GM18861 (cell line): ENCODE results near the gene DNAJC13.

Source experiments
- ATAC-seq: cut with Tn5 transposase; IDR thresholded peaks from one replicate; pipeline ENCODE4 v1.9.1; 2021; ENCODE audit not compliant: unreplicated experiment

Gene DNAJC13

DNA sequence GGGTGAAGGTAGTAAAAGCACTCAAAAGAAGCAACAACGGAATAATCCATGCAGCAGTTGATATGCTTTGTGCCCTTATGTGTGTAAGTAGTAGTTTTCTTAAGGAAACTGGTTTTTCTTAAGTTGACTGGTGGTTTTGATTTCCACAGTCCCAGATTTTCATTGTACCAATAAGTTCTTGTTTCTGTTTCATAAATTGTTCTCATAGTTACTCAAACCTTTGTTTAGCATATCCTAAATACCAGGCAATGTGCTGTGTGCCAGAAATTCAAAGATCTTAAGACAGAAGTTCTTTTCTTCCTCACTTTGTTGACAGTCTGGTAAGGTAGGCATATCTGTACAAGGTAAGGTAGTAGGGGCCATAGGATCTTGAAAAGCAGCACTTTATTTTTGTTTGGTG, 40.0 kb downstream of the DNAJC13 start:
- no peak for ATAC-seq

DNA sequence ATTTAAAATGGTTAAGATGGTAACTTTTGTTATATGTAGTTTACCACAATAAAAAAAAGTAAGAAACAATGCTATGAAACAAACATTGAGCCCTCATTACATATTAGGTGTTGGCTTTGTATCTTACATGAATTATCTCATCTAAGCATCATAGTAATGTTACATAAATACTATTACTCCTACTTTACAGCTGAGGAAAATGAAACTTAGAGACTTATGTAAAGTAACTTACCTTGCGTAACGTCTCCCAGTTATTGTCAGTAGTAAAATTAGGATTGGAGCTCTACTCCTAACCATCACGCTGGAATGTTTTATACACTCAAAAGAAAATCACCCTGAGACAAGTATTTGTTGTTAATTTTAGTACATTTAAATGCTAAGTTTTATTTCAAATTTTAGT, 42.2 kb downstream of the DNAJC13 start:
- no peak for ATAC-seq

DNA sequence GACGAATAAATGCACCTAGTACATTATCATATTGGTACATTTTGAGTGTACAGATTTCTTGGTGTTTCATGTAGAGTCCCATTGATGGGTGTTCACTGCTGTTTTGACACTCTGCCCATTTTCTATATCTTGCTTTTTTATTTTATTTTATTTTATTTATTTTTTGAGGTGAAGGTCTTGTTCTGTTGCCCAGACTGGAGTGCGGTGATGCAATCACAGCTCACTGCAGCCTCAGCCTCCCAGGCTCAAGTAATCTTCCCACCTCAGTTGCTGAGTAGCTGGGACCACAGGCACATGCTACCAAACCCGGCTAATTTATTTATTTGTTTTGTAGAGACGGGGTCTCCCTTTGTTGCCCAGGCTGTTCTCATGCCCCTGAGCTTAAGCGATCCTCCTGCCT, 44.2 kb downstream of the DNAJC13 start:
- ATAC-seq: no peak

DNA sequence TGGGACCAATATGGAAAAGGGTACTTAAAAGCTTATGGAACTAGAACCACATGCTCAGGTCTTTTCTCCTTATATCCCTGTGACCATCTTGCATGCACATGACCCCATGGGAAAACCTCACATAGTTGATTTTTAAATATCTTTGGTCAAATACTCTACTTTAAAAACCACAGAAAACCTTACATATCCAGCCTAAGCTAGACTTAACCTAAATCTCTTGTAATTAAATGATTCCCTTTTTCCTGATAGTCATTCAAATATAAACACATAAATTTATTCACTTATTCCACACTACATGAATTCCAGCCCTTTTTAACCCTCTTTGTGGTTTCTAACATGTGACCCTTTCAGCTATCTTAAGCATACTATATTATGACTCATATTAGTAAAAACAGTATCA, 46.8 kb downstream of the DNAJC13 start:
- ATAC-seq: no peak

DNA sequence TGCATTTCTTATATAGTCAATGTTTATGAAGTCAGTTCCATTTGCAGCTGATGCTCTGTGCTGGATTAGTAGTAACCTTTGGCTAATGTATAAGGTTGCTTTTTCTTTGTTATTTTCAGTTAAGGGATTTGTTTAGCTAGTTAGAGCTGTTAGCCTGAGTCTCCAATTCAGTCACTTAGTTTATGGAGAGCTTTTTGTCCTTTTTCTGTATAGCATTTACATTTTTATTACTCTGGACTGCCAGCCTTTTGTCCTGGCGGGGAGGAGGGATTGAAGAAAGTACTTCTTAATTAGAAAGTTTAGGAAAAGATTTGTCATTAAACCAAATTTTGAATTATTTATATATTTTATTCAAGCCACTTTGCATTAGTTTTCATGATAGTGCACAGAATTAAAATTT, 52.0 kb downstream of the DNAJC13 start:
- no peak for ATAC-seq

DNA sequence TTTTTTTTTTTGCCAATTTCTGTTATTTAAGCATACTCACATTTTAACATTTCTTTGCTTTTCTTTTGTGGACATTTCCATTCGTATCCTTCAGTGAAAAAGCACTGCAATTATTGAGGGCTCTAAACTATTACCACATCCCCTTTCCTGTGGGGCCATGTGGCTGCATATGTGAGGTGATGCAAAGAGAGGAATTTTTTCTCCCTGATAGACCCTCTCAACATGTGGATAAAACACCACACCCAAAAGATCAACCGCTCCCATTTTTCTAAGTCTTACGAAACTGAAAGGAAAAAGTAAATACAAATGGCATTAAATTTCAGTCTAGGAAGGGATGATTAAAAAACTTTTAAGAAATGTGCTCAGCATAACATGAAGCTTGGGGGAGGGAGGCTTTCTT, 68.8 kb downstream of the DNAJC13 start:
- ATAC-seq: no peak

DNA sequence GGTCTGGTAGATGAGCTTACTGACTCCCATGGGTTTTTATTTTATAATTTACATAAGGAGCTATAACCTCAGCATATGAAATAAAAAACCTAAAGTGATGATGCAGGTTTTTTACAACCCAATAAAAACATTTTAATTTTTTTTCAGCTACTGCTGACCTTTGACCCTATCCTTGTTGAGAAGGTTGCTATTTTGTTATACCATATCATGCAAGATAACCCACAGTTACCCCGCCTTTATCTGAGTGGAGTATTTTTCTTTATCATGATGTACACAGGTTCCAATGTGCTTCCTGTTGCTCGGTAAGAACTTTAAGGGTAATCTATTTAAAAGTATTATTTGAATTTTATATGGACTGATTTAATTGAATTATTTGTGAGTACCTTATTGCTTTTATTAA, 70.8 kb downstream of the DNAJC13 start:
- no peak for ATAC-seq

DNA sequence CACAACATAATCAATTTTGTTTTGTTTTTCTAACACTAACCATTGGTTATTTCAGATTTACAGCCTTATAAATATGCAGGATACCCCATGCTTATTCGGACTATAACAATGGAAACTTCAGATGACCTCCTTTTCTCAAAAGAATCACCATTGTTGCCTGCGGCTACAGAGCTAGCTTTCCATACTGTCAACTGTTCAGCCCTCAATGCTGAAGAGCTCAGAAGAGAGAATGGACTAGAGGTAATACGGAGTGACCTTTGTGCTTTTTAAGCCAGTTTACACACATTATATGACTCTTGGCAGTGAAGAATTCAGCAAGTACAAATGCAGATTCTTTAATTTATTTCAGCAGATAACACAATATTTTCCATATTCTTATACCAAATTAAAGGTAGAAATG, 81.8 kb downstream of the DNAJC13 start:
- ATAC-seq: no peak

DNA sequence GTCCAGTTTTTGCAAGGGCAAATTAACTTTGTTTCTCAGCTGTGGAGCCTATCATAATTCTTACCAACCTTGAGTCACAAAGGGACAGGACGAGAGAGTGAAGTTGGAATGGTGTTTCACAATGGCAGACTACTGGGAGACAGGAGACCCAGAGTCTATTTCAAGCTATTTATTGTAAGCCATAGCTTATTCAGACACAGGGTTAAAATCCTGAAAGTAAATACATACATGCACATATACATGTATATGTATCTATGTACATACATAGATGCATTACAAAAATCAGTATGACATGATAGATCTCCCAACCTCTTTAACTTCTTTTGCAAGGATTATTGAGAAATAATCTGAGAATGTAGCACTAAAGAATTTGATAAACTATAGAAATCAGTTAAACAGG, 86.3 kb downstream of the DNAJC13 start:
- no peak for ATAC-seq

DNA sequence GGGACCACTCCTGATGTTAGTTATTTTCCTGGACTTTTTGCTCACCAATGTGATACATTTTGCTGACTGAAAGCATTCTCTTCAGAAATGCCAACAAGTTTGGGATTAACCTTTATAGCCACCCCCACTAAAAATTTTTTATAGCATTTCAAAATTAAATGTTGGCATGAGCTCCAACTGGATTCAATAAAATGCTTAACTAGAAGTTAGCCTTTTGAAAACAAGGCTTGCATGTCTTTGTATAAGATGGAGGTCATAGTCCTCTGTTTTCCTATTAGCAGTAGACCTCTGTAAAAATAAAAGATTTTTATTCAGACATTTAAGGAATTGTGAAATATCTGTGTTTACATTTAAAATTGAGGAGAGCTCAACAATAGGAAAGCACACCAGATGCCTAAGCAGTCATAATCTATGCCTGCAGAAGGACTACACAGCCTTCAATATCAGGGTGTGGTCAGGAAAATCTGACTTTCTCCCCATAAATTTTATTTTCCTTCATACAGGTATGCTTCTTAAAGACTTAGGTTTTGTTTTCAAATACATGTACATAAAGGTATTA, 87.2 kb downstream of the DNAJC13 start:
- ATAC-seq: no peak

DNA sequence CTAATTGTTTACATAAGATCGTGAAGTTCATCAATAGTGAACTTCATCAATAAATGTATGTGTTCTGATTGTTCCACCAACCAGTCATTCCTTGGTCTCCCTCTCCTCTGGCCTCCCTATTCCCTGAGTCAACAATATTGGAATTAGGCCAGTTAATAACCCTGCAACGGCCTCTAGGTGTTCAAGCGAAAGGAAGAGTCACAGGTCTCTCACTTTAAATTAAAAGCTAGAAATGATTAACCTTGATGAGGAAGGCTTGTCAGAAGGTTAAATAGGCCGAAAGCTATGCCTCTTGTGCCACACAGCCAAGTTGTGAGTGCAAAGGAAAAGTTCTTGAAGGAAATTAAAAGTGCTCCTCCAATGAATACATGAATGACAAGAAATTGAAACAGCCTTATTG, 90.4 kb downstream of the DNAJC13 start:
- no peak for ATAC-seq

DNA sequence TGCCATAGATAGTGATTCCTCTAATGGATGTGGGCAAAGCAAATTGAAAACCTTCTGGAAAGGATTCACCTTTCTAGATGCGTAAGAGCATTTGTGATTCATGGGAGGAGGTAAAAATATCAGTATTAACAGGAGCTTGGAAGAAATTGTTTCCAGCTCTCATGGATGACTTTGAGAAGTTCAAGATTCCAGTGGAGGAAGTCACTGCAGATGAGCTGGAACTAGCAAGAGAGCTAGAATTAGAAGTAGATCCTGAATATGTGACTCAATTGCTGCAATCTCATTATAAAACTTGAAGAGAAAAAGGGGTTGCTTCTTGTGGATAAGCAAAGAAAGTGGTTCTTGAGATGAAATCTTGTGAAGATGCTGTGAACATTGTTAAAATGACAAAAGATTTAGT, 91.8 kb downstream of the DNAJC13 start:
- no peak for ATAC-seq

DNA sequence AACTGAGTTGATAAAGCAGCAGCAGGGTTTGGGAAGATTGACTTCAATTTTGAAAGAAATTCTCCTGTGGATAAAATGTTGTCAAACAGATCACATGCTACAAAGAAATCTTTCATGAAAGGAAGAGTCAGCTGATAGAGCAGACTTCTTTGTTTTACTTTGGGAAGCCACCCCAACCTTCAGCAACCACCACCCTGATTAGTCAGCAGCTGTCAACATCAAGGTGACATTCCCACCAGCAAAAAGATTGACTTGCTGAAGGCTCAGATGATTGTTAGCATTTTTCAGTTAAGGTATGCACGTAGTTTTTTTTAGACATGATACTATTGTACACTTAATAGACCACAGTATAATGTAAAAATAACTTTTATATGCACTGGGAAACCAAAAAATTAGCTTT, 92.2 kb downstream of the DNAJC13 start:
- no peak for ATAC-seq

DNA sequence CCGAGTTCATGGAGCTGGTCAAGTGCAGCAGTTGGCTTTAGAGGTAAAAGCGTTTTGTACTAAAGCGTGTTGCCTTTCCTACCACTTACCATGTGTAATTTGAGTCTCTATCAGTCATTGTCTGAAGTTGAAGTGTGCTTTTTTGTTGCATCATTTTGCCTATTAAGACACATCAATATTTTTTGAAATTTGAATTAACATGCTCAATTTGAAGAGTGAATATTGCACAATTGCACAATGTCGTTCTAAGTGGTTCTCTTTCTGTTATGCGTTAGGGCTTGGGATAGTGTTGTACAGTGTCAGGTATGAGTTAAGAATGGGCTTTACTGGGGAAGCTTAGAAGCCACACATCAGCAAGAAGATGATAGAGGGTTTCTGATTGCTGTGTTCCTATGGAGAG, 95.8 kb downstream of the DNAJC13 start:
- no peak for ATAC-seq

DNA sequence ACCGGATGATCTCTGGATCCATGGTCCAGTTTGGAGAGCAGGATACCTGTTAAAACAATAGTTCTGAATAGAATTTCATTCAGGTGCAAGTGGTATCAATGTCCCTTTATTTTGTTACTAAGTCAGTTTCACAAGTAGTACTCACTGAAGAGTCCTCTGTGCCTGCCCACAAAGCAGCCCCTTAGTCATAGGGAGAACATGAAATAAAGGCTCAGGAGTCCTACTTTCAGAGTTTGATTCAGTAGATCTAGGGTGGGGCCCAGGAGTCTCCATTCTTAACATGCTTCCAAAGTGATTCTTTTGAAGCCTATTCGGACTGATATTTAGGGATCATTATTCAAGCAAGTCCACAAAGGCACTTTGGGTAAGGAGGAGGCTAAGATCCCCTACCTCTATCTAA, 100.0 kb downstream of the DNAJC13 start:
- ATAC-seq: no peak

DNA sequence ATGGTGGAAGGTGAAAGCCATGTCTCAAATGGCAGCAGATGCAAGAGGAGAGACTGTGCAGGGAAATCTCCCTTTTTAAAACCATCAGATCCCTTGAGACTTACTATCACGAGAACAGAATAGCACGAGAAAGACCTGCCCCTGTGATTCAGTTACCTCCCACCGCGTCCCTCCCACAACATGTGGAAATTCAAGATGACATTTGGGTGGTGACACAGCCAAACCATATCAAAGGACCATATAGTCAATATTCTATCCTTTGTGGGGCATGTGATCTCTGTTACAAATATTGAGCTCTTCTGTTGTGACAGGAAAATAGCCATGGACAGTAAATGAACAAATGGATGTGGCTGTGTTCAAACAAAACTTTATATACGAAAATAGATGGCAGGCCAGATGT, 102.6 kb downstream of the DNAJC13 start:
- no peak for ATAC-seq

DNA sequence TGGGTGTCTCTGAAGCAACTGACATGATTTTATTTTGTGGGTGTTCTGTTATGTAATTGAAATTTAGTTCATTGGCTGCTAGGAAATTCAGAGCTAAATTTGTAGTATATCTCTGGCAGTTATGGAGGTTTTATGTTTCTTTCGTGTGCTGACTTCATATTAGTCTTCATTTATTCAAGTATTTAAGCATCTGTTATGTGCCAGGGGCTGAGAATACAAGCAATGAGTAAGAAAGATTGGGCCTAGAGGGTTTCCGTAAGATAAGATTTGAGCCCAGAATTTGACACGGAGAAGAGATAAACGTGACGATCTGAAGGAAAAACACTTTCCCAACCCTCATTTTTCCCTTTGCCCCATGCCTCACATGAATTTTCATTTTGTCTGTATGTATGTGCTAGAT, 104.6 kb downstream of the DNAJC13 start:
- no peak for ATAC-seq

DNA sequence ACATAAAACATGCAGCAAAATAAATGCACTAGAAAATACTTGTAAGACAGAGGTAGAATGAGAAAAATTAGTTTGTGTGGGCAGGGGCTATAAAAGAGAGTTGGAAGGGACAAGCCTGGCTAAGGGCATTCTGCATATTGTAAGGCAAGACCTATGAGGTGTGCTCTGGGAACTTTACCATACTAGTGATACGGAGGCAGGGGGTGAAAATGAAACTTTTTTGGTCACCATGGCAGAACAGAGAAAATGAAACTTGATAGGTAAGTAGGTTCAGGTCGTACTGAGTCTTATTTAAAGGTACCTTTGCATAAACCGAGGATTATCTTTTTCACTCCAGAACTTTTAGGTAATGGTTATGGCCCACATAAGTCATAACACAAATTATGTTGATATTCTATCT, 105.1 kb downstream of the DNAJC13 start:
- no peak for ATAC-seq

DNA sequence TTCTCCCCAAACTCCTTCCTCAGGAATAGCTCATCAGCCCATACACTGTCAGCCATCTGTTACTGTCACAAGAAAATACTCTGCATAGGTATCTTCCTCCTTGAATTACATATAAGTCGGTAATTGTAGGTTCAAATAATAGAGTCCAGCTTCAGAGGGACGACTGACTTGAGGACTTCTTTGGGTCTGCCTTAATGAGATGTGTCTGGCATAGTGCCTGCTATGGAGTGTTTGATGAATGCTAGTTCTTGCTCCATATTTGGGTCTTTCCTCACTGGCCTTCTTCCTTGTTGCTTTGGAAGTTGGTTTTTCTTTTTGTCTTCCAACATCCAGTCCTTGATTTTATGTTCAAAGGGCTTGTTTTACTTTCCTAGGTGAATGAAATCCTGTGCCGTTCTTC, 113.3 kb downstream of the DNAJC13 start:
- ATAC-seq: no peak

DNA sequence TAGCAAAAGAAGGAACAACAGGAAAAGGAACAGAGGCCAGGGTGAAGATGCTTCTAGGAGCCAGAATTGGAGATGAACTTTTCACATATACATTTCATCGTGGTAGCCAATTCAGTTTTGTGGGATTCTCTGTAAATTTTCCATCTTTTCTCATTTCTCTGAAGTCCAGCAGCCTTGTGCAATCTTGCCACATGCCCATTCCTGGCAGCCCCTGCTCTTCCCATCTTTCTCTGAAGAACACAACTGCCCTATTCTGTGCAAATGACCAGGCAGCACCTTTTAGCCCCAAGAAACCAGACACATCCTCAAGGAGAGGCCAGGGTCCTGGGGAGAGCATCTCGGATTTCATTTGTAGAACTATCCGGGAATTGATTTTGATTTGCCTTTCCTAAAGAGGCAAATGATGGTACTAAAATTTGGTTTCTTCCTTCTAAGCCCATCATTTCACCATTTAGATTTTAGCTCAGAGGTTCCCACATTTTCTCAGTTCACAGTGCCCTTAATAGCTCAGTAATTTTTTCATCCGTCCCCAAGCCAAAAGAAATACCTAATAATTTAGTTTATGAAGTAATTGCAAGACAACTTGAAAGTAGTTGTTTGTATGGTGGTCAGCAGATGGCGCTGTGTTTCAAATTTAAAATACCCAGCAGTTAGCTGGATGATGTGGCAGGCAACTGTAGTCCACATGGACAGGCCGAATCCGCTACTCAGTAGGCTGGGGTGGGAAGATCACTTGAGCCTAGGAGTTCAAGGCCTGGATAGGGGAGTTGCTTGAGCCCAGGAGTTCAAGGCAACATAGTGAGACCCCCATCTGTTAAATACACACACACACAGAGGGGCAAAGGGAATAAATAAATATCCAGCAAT, 118.5 kb downstream of the DNAJC13 start:
- no peak for ATAC-seq

DNA sequence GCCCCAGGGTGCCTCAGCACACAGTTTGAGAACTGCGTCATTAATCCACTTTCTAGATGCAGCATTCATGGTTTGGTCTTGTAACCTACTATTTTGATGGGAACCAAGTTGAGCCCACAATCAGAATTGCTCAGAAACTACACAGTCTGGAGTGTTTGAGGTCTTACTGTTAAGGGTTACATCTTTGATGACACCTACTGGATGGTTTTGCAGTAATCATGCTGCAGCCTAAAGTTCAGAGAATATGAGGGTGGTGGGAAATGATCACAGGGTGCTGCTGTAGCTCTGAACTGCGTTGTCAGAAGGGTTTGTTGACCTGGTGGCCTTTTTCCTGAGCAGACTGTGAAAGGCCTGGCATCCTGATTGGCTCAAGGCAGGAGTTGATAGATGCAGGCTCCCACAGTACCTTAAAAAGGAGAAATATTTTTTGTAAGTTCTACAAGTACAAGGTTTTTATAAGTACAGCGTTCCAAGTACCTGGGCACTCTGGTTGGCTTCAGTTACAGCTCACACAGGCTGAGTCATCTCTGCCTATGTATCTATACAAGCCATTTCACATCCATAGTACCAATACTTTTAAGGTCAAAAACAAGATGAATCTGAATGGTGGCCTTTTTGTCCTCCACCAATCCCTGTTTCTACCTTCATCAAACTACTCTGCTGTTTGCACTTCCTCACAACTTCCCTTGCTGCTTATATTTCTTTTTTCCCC, 119.3 kb downstream of the DNAJC13 start:
- ATAC-seq: no peak

DNA sequence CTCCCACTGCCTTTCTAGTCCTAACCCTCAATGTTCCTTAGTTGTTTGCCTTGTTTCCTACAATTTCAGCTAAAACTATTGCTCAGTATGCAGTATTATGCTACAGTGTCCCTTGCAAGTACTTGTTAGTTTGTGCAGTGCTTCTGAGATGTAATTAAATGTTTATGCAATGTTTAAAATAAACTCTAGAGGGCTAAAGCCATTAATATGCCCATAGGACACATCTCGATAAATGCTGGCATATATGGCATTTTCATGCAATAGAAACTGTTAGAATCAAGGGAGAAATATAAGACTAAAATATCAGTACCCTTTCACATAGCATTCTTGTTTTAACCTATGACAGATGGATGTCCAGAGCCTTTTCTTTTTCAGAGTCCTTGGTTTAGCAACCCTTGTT, 120.0 kb downstream of the DNAJC13 start:
- no peak for ATAC-seq
